GM21381 (cell line): ENCODE data around the gene AKIRIN2.

Source experiments
- ATAC-seq: cut with Tn5 transposase; IDR thresholded peaks from one replicate; pipeline ENCODE4 v1.9.1; 2021; ENCODE audit warnings: mild to moderate bottlenecking, moderate library complexity; ENCODE audit not compliant: unreplicated experiment

Gene AKIRIN2

DNA sequence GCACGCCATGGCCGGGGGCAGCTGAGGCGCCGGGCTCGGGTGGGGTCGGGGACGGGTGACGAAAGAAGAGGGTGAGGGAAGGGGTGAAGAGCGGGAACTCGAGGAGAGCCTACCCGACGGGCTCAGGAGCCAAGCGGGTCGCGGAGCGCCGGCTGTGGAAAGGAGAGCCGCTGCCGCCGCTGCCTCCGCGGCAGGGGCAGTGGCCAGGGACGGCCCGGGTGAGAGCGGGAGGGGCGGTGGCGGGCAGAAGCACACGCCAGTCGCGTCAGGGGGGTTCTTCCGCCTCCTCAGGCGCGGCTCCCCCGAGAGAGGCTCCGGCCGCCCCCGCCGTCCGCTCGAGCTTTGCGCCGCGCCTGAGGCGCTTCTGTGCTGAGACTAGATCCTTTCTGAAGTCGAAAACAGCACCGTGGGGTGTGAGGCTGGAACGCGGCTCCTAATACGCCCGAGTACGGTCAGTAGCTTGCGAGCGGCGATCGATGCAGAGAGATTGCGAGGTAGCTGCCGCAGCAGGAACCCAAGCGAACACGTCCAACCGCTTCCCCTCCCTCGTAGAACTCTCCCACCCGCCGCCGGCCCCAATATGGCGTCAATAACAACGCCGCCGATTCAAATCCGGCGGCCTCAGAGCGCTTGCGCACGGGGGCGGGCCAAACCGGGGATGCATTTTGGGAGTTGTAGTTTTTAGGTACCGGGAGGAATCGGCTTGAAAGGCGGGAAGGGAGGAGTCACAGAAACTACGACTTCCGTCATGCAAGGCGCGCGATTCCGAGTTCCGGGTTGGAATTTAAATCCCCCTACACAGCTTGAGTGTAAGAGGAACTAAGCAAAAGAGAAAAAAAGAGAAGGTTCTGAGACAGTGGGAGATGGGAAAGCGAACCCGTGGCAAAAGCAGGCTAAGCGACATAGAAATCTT lies at the start of gene AKIRIN2:
Gene AKIRIN2, minus strand, starts transcription at position 558 of the 913 bp plus-strand sequence. Its CDS starts 549 bp downstream, at position 9.
- ATAC-seq = peak; percentile 65

DNA sequence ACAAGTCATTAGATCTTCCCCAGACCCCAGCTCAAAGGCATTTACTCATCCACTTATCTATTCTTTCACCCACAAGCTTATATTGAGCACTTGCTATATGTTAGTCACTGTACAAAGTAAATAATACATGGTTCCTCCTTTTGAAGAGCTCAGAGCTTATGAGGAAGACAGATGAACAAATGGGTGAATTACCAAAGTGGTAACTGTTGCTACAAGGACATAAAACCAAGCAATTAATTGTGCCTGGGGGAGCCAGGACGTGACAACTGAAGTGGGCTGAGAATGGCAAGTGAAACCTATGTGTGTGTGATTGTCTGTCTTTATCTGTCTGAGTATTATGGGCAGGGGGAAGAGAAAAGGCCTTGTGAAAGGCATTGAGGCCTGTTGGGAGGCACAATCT lies 45.6 kb upstream of the AKIRIN2 start:
- no peak for ATAC-seq

DNA sequence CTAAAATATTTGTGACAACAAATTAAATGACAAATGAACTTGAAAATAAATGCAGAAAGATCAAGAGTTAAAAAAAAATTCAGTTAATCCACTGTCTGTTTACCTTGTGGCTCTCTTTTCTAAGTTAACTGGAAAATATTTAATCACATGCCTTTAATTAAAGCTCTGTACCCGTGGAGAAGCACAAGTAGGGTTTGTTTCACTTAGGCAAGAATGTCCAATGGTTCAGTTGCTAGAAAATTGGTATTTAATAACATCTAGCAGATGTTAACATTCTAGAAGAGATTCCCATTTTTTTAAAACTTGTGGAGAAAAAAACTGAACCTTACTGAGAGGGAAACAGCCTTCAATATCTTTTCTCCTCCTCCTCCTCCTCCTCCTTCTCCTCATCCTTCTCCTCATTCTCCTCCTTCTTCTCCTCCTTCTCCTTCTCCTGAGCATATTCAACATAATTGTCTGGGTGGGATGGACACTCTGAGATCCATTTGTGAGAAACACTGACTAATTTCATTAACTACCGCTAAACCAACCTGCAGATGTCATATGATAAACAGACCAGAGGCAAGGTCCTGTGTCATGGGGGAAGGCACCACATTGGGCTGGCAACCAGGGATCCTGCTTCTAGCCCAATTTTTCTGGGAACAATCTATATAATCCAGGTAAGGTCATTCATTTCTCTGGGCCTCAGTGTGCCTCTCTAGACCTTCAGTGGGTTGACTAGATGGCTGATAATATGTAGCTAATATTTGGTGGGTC lies 44.1 kb upstream of the AKIRIN2 start:
- ATAC-seq = no peak

DNA sequence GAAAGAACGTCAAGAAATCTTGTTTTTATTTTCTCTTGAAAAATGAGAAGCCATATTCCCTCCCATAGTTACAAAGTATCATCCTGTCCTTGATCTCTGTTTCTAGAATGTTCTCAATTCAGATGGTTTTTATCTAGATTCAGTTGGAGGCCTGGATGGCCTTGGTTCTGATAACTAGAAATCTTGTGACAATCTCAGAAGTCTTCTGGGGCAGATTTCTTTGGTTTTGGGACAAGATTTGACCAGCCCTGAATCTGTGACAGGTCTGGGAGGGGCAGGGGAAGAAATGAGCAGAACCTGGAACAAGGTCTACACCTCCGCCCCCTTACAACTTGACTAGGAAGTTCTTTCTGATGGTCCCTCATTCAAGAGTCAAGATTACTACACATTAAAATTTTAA lies 41.4 kb upstream of the AKIRIN2 start:
- ATAC-seq = no peak

DNA sequence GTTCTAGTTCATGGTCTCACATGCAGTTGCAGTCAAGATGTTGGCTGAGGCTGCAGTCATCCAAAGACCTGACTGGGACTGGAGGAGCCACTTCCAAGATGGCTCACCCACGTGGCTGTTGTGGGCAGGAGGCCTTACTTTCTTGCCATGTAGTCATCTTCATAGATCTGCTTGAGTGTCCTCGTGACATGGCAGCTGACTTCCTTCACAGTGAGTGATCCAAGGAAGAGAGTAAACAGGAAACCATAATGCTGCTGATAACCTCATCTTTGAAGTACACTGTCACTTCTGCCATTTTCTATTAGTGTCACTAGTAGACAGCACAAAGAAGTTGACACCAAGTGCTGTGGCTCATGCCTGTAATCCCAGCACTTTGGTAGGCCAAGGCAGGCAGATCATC lies 40.1 kb upstream of the AKIRIN2 start:
- peak; percentile 40 for ATAC-seq

DNA sequence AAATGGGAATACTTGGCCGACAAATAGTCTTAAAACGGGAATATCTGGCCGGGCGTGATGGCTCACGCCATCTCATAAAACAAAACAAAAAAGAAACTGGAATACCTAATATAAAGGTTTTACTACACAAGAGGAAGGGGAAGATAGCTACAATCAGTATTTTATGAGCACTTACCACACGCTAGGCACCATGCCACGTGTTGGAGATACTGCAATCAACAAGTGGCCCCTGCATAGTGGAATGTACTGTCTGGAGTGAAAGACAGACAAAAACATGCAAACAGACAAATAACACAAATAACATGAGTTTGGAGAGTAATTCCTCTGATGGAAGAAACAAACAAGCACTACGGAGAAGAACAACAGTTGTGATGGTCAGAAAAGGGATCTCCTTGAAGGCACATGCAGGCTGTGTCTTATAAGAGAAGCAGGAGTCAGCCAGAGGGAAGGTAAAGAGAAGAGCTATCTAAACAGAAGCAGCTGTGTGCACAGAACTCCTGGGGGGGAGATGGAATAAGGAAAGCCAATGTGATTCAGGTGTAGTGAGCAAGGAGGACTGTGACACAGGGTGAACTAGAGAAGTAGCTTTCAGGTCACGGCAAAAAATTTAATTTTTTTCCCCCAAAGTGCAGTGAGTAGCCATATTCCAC lies 39.1 kb upstream of the AKIRIN2 start:
- no peak for ATAC-seq

DNA sequence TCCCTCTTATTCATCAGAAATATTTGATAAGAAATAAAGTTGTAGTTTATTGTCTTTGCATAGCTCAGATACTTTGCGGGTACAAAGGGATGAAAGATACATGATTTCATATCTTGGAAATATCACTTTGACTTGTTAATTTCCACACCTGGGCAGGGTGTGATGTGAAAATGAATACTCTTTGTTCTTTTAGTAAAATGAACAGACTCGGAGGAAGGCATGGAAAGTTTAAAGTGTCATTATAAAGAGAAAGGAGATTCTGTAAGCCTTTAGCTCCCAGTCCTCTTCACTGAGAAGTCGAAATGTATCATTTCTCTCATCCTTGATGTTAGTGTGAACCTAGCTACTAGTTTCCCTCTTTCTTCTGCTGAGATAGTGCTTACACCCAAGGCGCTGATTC lies 36.7 kb upstream of the AKIRIN2 start:
- ATAC-seq = no peak

DNA sequence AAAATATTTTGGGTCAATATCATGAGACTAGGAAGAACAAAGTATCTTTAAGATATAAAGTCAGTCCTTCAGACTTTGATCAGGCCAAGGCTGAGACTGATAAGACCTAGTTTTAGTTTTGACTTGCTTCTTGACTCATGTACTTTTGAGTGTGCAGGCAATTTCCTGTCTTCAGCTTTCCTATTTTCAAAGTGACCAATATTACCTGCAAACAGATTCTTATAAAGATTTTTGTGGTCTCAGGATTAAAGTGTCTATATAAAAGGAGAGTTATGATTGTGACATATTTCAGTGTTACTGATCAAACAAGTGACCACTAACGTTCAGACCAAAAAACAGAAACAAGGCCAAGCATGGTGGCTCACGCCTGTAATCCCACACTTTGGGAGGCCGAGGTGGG lies 36.0 kb upstream of the AKIRIN2 start:
- ATAC-seq = no peak

DNA sequence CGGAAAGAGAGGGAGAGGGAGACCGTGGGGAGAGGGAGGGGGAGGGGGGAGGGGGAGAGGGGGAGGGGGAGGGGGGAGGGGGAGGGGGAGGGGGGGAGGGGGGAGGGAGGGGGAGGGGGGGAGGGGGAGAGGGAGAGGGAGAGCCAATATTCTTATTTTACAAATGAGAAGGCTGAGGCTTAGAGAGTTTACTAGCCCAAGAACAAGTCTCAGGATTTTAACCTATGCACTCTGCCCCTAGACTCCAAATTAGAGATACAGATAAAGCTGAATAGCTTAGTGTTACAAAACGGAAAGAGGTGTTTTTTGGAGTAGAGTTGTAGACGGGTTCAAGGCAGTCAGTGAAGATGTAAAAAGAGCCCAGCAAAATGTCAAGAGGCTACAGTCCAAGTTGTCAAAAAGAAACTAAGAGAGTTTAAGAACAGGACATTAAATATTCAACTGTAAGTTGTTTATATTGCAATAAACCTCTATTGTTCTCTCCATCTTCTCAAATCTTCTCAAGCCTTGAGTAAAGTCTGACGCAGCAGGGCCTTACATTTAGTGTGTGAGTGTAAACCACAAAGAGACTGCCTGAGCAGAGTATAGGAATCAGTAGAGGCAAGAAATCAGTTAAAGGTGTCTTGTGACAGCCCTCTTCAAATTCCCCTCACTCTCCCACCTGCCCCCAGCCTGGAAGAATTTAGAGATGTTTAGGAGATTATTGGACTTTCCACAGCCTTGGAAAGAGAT lies 34.9 kb upstream of the AKIRIN2 start:
- ATAC-seq = no peak

DNA sequence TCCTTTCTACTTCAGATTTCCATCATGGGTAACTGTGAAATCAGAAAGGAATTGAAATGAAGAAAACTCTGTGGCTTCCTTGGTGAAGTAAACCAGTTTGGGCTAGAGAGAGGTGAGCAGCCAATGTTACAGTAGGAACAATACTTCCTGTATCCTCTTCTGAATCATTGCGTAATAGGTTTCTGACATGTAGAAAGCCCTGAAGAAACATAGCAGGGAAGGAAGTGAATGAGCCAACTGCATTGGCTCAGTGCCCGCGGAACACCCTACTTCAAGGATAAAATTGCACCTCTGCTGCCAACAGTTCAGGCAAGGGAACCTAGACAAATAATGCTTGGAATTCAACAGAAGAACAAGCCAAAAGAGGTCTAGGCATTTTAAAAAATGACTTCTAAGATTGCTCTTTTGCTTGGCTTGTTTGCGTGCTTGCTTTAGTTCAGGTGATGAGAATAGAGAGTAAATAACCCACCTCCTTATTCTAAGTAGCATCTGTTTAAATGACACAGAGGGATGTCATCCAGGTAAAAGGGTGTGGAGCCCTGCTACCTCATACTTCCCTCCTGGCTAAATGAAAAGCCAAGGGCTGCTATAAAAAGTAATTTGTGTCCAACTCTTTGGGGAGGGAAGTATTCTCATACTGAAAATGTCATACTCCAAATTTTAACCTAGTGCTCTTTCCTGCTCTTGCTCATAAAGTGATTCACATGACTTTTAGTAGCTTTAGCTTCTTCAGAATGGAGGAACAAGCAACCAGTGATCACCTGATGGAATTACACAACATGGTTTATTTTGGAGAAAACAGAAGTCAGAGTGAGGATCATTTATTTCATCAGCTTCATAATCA lies 30.0 kb upstream of the AKIRIN2 start:
- peak; percentile 84 for ATAC-seq

DNA sequence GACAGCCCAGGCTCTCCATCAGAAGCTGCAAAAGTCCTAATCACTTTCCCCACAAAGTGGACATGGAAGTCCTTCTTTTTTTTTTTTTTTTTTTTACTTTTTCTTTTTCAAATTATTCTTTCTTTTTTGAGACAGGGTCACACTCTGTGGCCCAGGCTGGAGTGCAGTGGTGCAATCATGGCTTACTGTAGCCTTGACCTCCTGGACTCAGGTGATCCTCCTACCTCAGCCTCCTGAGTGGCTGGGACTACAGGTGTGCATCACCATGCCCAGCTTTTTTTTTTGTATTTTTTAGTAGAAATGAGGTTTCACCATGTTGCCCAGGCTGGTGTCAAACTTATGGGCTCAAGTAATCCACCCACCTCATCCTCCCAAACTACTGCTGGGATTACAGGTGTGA lies 29.0 kb upstream of the AKIRIN2 start:
- no peak for ATAC-seq

DNA sequence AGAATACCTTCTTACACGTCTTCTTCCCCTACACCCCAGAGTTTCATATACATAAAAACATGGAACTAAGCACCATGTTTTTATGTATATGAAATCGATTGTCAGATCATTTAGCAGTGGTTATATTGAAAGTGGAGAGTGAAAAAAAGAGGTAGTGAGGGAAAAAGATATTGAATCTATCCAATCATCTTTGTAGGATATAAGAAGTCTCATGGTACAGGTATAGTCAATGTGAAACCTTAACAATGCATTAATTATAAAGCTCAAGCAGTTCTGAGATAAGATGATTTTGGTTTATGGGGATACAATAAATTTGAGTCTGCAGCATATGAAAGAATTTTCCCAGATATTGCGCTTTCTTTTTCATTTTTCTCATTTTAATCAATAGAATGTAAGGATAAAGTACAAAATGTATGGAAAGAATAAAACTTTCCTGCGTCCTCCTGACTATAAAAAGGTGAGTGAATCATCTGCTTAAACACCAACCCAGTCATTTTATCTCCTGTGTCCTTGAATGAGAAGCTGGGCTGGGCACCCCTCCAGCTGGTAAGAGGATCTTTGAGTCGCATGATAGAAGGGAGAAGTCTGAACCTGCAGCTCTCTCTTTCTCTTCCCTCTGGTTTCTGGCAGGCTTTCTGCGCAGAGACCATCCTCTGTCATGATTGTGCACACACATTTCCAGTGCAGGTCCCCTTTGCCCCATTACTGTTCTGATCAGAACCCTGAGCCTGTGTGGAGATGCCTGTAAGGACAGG lies 28.1 kb upstream of the AKIRIN2 start:
- no peak for ATAC-seq

DNA sequence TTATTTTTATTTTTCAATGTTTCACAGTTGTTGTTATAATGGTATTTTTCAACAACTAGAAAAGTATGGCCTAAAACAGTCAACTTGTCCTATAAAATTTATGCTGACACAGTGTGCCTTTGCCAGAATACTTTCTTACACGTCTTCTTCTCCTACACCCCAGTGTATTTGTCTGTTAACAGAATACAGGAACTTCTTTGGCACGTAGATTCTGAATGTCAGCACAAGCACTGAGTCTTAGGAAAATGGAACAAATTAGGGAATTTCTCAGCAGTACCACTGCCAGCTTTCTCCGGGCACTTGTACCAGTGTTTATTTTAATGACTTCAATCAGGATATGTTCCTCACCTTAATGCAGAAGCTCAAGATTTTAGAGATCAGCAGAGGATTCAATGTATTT lies 26.7 kb upstream of the AKIRIN2 start:
- ATAC-seq = no peak

DNA sequence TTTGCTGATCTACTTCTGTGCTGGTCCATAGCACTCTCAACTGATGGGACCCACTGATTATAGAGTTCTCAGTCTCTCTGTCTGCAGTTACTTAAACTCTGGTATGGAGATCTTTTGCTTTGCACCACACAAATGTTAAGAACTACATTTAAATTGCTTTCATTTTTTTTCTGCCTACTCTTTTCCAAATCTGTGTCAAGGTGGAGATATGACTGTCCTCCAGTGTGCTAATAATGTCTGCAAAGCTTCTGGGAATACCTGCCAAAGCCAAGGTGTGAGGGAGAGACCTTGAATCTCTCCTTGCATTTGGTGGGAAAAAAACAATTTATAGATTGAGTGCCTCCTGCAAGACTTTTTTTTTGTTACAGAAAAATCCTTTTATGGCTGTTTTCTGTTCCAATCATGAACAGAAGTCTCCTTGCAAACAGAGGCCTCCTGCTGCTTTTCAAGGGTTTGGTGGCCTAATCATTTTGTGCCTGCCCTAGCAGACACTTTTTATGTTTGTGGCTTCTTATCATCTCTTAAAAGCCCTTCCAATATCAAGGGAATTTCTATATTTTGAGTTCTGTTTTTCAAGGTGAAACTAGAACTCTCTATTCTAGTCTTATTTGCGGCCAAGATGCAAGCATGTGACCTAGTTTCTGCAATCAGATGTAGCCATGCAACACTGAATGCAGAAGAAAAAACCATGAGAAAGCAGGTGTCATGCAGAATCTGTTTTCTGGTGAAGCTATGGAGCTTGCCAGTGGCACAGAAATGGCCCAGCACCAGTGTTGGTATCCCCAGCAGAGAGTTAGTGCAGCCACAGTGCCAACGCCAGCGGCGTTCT lies 23.2 kb upstream of the AKIRIN2 start:
- ATAC-seq = peak; percentile 78

DNA sequence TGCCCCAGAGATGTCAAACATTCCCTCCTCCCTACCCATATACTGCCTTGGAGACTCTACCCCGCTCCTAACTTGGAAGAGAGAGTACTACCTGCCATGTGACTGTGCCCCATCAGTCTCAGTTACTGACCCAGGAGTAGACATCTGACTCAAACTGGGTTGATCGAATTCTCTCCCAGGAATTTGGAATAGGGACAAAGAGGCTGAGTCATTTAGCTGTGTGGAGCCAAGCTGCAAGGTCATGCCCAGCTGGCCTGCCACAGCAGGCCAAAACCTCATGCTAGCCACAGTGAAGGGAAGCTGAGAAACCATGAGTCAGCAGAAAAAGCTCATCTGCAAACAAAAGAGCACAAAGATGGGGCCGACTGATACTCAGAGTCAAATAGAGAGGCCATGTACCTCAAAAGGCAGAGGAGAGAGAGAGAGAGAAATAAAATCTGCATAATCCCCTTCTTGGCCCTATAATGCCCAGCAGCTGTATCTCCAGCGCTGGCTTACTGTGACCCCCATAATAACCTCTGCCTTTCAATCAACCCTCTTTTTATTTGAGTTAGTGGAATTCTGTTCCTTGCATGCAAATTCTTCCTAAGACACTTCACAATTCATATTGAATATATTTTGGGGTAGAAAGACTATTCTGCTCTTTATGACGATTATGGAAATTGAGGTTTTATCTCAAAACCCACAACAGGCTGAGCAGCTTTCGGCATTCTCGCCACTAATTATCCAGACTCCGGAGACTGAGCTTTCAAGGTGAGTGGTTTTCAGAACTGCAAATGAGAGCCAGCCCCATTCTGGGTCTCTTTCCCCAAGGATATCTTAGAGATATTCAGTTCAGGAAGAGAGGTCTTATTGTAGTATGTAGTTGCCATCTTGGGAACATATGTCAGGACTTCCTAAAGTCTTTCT lies 21.4 kb upstream of the AKIRIN2 start:
- no peak for ATAC-seq

DNA sequence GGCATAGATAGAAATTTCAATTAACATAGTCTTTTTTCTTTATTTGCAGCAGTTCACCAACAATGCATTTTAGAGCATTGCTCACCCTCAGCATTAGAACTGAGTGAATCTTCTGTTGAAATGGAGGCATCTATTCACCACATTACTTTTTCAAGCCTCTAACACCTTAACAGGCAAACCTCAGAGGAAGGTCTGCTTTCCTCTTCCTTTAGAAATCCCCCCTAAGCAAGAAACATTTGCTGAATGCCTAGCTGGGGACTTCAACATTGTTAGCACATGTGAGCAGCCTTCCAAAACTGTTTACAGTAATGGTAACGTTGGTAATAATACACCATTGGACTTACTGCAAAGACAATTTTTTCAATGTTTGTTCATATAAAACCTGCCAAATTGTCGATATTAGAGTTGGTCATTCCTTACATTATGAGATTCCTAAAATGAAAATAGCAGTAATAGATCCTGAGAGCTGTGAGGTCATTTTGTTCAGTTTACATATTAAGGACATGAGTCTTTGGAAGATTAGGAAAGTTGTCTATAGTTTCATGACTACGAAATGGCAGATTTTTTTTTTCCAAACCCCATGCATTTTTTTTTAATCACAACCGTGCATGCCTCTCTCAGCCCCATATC lies 20.6 kb upstream of the AKIRIN2 start:
- no peak for ATAC-seq

DNA sequence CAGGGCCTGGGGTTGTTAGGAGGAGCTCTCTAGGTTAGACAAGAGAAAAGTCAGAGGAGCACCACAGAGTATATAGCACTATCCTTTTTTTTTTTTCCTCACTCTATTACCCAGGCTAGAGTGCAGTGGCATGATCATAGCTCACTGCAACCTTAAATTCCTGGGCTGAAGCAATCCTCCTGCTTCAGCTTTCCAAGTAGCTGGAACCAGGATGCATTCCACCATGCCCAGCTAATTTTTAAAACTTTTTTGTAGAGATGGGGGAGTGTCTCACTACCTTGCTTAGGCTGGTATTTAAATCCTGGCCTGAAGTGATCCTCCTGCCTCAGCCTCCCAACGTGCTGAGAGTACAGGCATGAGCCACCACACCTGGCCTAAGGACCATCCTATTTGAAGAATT lies 19.3 kb upstream of the AKIRIN2 start:
- no peak for ATAC-seq
